CD1c-positive myeloid dendritic cell (primary cell): ENCODE data around the gene MINDY4.
A peak's percentile ranks its signal among the peaks of the same experiment; 100 is the strongest.

Experiments
- DNase-seq: peaks from one replicate; pipeline ENCODE4 v3.0.0-alpha.2; 2016; ENCODE audit errors: extremely low spot score

MINDY4 gene

DNA sequence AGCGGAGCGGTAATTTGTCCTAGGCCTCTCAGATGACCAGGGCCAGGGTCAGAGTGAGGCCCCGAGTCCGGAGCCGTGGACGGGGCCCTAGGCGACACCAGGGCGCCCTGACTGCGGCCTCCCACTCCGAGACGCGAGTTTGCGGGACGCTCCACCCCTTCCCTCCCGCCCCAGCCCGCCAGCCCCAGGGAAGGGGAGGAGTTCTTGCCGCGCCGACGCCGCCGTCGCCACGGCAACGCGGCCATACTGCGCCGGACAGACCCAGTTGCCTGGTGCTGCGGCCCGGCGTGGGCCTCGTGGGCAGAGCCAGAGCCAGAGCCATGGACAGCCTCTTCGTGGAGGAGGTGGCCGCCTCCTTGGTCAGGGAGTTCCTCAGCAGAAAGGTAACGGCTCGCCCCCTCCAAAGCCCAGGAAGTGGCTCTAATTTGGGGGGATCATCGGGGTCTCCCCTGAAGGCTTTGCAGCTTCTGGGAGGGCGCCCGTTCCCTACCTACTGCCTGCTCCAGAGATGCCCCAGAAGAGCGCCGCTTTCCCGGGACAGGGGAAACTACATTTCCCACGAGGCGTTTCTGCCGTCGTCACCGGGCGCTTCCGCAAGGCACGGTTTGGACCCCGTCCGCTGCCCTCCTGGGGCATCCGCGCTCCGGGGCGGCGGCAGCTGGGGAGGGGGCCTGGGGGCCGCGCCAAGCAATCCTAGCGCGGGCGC, at the start of gene MINDY4:
Gene MINDY4, plus strand, starts transcription at position 244 of the 706 bp plus-strand sequence. Its CDS starts 77 bp downstream, at position 321.
- peak; percentile 84 for DNase-seq

DNA sequence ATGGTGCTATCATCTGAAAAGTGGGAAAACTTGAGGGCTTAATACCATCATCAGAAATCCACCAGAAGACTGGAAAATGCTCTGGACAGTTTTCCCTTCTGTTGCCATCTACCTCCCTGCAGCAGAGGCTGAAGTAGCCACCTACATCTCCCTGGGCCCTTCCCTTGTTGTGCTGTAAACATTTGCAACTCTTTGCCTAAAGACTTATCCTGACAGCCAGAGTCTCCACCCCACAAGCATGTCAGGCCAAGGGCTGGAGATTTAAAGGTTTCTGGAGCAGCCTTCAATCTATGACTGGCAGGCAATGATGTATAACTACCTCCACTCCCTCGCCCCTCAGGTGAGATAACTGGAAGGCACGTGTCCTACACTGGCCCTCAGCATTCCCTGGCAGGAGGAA, 49.0 kb upstream of the MINDY4 start:
- no peak for DNase-seq

DNA sequence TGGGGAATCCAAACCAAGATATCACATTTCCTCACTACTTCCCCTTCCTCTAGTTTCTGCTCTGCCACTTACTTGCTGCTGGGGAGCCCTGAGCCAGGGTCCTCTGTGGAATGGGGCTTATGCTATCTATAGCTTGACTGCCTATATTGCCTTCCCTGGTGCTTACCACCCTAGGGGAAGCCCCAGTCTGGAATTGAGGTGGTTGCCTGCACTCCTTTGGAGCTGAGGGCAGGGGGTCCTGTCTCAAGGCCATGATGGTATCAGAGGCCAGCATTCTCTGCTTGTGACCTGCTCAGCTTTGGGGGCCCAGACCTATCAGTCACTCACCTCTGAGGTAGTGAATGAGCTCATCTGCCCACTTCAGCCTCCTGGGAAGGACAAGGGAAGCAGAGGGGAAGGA, 48.5 kb upstream of the MINDY4 start:
- no peak for DNase-seq

DNA sequence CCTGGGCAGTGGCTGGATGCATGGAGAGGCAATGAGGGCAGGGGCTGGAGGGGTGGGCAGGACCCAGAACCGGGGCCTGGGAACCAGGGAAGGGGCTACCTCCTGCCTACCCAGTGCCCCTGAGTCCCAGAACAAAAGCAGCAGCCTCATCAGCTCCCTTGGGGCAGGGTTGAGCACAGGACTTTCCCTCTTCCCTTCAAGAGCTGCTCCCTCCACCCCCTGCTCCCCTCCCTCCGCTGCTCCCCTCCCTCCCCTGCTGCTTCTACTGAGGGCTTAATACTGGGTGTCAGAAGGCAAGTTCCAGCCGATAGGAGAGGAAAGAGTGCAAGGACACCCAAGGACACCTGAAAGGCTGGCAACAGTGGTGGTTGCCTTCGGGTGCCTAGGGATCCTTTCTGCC, 47.4 kb upstream of the MINDY4 start:
- no peak for DNase-seq

DNA sequence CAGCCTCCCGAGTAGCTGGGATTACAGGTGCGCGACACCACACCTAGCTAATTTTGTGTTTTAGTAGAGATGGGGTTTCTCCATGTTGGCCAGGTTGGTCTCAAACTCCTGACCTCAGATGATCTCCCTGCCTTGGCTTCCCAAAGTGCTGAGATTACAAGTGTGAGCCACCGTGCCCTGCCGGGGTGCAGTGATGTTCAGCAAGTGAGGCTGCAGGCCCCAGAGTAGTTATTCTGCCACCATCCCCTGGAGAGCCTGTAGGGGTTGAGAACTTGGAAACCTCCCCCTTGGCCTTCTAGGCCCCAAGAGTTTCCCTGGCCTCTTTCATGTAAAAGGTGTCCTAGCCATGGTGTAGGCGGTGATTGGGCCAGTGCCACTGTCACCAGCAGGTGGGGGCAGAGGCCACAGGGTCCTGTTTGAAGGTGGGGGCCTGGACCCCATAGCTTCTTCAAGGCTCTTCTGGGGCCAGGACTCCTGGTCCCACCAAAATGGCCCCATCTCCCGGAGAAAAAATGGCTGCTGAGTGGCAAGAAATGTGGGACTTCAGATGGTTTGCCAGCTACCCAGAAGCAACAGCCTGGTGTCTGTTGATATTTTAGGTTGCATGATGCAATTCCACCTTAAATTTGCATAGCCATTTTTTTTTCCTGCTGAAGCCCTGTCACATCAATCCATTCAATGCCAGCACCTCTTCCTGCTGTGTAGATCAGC, 44.8 kb upstream of the MINDY4 start:
- no peak for DNase-seq

DNA sequence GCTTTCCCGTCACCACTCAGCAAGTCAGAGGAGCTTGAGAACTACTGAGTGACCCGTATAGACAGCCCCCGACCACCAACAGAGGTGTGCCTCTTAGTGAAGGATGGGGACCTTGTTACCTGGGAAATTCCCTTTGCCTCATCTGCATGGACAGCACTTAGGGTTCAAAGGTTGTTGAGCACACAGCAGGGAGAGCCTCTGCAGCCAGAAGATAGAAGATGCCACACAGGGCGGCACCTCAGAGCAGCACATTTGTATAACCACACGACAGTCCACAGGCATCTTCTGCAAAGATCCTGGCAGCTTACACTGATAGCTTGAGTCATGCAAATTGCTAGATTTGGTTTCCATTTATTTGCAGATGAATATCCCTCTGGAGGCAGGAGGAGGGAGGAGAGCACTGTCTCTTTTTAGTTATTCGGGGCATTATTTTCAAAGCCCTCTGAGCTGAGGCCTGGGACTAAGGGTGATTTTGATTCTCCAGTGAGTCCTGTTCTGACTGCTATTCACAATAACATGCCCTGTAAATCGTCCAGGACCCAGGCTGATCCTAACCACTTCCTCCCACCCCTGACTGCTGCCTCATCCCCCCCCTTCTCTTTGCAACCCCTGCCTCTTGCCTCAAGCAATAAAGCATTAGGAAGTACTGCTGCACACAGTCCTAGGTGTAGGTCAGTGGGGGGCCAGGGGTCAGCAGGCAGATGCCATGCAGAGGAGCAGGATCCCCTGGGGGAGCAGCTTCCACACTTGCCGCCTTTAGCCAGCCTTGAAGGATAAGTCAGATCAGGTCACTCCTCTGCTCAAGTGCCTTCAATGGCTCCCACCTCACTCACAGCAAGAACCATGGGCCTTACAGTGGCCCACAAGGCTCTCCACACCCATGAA, 43.9 kb upstream of the MINDY4 start:
- DNase-seq, result peak; percentile 2

DNA sequence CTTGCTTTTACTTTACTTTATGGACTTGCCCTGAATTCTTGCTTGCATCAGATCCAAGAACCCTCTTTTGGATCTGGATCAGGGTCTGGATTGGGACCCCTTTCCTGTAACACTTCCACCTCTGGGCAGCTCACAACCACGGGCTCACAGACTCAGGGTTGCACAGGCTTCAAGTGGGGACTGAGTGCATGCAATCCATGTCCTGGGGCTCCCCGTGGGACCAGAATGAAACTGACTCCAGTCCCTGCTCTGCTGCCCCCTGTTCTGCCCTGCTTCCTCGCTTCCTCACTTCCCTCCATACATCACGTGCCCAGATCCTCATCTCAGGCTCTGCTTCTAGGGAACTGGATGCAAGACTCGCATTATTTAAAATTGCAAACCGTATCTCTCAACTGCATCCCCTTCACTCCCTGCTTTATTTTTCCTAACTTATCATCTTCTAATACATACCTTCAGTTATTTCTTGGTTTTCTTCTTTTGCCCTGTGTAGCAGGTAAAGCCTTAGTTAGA, 42.6 kb upstream of the MINDY4 start:
- DNase-seq, result no peak

DNA sequence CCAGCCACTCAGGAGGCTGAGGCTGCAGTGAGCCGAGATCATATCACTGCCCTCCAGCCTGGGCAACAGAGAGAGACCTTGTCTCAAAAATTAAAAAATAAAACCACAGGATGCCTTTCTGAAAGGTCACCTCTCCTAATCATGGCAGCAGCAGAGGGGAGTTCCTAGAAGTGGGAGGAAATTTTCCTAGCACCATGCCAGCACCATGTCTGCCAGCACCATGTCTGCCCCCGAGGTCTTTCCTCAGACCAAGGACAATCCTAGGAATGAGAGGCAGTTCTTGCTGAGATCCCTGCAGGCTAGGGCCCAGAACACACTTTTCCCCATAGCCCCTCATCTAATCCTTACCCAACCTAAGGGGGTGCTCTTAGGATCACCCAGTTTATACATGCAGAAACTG, 41.6 kb upstream of the MINDY4 start:
- no peak for DNase-seq

DNA sequence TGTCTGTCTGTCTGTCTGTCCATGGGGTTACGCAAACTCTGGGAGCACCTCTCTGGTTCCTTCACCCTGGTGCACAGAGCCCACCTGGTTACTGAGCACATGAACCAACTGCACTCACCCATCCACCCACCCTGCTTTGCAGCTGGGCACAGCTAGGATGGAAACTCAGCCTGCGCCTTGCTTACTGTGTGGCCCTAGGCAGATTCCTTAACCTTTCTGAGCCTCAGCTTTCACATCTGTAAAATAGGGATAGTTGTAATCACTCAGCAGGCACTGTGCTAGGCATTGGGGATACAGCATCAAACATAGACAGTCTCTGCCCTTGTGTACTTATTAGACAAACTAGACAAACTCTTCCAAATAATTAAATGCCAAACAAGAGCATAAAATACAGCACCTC, 41.1 kb upstream of the MINDY4 start:
- no peak for DNase-seq

DNA sequence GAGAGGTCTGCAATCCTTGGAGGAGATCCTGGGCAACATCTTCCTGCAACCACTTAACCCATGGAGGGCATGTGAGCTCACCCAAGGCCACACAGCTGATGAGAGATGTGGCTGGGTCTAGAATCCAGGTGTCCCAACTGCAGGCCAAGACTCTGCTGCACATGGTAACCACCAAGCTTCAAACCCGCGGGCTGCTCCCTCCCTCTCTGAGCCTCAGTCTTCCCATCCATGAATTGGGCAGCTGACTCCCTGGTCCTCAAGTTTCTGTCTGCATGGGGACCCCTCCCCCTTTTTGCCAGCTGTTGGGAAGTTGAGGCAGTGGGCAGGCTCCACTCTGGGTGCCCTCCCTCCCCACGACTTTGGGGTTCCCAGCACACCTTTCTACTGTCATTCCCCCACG, 40.2 kb upstream of the MINDY4 start:
- no peak for DNase-seq

DNA sequence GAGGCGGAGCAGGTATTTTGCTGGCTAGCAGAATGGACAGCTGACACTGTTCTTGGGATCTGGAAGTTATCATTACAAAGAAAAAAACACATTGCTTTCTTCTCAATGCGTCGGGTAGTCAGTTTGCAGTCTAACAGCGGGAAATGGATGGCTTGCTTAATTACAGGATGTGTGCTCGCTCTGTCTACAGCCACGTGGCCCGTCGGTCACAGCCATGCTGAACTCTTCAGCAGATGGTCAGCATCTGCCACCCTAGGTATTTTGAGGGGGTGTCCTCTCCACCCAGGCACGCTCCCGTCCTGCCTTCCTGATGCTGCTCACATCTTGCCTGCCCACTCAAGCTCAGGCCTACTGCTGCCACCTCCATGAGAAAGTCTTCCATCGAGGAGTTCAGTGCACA, 39.6 kb upstream of the MINDY4 start:
- no peak for DNase-seq

DNA sequence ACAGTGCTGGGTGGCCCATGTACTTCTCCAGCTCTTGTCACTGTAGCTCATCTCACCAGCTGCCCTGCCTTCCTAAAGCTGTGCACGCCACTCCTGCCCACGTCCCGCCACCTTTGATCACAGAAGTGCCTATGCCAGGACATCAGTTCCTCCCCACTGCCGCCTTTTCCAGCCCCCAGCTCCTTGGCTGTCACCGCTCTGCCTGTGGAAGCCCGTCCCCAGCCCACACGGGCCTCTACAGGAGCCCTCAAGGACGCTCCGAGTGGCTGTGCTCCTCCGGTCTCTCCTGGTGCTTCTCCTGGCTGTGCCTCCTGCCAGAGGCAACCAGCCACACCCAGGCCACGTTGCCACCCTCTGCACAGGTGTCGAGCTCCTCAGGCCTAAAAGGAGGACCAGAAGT, 38.6 kb upstream of the MINDY4 start:
- DNase-seq, result no peak

DNA sequence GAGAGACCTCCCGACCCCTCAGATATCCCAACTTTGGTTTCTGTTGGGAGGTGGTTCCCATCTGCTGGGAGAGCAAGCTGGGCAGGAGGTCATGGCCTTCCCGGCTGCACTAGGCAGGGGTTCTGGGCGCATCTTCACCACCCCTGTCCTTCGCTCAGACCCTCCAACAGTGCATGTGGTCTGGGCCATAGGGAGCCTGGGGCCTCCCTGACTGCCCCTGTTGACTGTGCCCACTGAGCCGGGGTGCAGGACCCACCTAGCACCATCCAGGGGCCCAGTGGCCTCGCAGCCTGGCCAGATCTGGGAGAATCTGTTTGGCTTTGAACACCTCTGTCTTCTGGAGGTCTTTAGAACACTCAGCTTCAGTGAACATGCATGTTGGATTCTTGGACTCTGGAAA, 38.0 kb upstream of the MINDY4 start:
- DNase-seq, result no peak

DNA sequence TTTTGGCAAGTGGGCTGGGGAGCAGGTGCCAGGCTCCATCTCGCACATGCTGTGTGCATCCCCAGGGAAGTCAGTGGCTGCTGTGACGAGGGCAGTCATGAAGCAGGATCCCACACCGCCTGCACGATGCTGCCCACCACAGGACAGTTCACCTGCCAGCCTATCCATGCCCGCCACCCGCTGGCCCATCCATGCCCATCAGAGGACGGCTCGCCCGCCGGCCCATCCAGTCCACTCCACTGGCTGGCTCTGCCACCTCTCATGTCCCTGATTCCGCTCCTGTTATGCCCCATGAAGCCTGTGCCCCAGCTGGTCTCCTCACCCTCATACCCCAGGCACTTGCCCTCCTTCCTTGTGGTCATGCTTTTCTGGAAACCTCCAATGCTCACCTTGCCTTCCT, 37.5 kb upstream of the MINDY4 start:
- DNase-seq, result no peak

DNA sequence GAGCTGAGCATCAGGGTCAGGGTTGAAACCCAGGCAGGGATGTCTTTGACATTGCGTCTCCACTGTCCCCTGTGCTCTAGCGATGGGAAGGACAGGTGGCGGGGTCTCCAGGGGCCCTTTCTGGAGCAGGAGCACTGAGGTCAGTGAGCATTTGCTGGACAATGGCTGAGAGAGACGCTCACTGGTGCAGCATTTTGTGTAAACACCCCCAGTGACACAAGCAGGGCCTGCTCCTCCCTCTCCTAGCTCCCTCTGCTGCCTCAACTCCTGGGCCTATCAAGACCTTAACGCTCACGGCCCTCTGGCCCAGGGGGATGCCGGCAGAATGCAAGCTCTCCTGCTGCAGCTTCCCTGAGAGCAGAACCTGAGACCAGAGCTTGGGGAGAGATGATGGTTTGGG, 36.7 kb upstream of the MINDY4 start:
- no peak for DNase-seq

DNA sequence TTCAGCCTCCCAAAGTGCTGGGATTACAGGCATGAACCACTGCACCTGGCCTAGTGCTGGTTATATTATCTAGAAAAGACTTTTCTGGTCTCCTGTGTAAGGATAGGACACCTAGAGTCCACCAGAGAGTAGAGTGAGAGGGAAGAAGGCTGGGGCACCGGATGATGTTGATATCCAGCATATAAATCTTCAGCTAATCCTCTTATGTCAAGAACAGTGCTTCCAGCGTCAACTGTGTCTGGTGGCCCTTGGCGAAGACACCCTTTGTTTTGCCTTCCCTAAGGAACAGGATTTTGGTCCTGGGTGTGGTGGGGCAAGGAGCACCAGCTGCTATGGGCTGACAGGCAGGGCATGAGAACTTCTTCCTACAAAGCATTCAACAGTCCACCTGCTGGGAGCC, 35.6 kb upstream of the MINDY4 start:
- DNase-seq, result no peak

DNA sequence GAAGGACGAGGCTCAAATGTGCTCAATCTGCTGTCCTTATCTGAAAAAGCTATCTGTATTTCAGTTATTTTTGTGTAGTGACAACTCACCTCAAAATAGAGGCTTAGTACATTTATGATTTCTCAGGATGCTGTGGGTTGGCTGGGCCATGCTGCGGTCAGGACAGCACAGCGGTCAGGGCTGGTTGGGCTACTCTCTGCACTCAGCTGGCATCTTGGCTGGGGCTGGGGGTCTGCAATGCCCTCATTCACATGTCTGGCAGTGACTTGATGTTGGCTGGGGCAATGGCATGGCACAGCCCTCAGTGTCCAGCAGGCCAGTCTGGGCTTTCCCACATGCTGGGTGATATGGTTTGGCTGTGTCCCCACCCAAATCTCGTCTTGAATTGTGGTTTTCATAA, 34.9 kb upstream of the MINDY4 start:
- DNase-seq, result no peak

DNA sequence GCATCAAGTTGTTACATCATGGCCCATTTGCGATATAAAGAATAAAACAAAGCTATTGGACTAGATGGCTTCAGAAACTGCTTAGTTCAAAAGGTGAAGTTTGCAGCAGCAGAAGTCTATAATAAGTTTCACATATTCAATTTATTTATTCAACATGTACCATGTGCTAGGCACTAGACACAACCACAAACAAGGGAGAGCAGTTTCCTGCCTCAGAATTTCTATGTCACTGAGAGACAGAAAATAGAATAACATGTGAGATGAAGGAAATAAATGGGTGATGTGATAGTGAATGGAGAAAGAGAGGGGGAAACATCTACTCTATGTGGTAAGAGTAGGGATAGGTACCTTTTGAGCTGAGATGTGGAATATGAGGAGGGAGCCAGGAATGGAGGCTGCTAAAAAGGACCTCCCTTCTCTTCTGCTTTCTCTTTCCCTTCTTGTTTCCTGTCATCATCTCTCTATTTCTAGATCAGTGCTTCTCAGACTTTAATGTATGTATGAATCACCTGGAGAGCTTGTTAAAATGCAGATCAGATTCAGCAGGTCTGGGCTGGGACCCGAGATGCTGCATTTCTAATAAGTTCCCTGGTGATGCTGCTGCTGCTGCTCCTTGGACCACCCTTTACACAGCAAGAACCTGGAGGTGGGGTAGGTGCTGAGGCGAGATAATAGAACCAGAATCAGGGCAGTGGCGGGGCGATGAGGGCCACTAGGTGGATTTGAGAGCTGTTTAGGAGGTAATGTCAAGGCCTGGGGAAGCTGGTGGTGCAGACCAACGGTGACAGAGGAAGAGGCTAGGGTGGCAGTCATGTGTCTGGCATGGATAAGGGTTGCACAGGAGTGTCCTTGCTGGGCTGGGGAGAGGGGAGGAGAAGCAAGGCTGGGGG, 32.9 kb upstream of the MINDY4 start:
- no peak for DNase-seq

DNA sequence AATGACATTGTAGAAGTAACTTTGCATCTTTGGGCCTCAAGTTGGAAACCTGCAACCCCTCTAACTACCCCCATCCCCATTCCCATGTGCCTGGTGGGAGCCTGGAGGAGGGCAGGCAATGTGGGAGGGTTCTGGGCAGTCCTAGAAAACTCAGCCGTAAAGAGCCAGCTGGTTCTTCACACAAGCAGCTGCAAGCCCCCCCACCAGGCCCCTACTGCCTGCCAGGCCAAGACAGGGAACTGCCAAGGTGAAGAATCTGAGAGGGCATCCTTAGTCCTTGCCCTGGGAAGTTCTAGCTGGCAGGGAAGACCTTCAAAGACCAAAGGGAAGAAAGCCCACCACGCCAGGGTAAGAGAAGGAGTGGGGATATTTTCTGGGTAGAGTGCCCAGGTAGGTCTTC, 31.5 kb upstream of the MINDY4 start:
- no peak for DNase-seq

DNA sequence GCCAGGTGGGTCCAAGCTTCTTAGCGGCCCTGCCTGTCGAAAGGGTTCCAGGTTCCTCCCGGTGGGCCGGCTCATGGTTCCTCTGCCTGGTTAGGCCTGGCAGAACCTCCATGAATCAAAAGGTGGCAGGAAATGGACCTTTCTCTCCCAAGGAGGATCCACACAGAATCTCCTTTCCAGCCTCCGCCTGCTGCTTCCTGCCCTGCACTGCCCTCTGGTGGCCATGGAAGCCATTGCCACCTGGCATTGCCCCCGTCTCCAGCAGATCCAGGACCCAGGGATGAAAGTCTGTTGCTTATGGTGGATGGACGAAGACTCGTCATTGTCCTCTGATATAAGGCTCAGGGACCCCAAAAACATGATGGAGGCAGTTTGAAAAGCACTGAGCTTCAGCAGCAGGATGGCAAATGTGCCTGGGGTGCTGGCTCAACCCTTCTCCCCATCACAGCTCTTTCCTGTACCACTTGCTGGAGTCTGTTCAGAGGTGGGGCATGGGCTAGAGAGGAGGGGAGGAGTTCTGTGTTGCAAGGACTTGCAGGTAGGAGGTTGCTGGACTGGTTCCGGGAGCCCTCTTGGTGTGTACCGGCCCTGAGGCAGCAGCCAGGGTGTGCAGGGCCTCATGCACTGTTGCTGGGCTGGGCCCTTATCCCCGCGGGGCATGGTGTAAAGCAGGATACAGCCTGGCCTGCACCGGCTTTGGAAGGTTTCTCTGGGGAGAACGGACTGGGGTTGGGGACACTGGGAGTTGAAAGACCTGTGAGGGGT, 30.6 kb upstream of the MINDY4 start:
- DNase-seq, result peak; percentile 64

DNA sequence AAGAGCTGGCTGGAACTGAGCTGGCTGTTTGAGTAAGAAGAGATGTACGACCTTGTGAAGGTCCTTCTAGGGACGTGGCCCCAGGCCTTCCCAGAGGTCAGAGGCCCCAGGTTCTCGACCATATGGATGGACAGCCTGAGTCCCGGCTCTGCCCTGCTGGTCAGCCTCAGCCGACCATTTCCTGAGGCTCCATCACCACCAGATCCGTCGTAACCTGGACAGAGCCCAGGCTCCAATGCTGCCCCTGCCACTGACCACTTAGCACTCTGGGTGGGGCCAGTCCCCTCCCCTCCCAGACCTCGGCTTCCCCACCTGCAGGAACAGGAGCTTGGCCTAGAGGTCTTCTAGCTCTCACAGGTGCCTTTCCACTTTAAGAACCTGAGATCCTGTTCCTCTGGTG, 29.9 kb upstream of the MINDY4 start:
- DNase-seq, result no peak
